K562 (cell line): Measurements from ENCODE around the gene MATCAP1.

Source experiments
- ATF3 ChIP-seq, 2 experiments: fragments of 450-650 bp in 1 of 2; sonication (generic) in 1 of 2; formaldehyde crosslinking in 1 of 2; IDR thresholded peaks in 1 of 2; conservative IDR thresholded peaks in 1 of 2; 2 replicates each; pipeline versions ENCODE4 v1.6.1 to v1.8.1; 2016 to 2023; ENCODE audit warnings: mild to moderate bottlenecking in 2 of 2, moderate library complexity in 2 of 2, inconsistent platforms in 1 of 2, missing genetic modification reagents in 1 of 2
- CBX3 ChIP-seq, 2 experiments: IDR thresholded peaks; 1 replicate in 1 of 2; 2 replicates in 1 of 2; pipeline ENCODE4 v1.6.1; 2012; ENCODE audit warnings: inconsistent platforms in 2 of 2, low read length in 2 of 2, borderline replicate concordance in 1 of 2, control low read depth in 1 of 2
- MAX ChIP-seq: sonication (generic); formaldehyde crosslinking; IDR thresholded peaks from 2 replicates; pipeline ENCODE4 v1.9.0; 2022; ENCODE audit warnings: mild to moderate bottlenecking, missing genetic modification reagents
- MBD1 ChIP-seq: fragments of 250-450 bp; sonication (Bioruptor Pico); IDR thresholded peaks from 2 replicates; pipeline ENCODE4 v1.8.0; 2022; ENCODE audit warnings: inconsistent platforms
- RFX7 ChIP-seq: fragments of 250-450 bp; sonication (Bioruptor Pico); IDR thresholded peaks from 2 replicates; pipeline ENCODE4 v1.5.1; 2021; ENCODE audit warnings: mild to moderate bottlenecking
- STAT6 ChIP-seq: sonication (generic); formaldehyde crosslinking; IDR thresholded peaks from 2 replicates; pipeline ENCODE4 v1.8.1; 2023; ENCODE audit warnings: mild to moderate bottlenecking, missing genetic modification reagents
- TCF7L2 ChIP-seq: fragments of 150-350 bp; IDR thresholded peaks from 2 replicates; pipeline ENCODE4 v1.6.1; 2016; ENCODE audit warnings: low read depth, mild to moderate bottlenecking, low read length, moderate library complexity
- U2AF1 ChIP-seq: fragments of 200-400 bp; formaldehyde crosslinking; optimal IDR thresholded peaks from 2 replicates; pipeline ENCODE3; 2017; ENCODE audit warnings: mild to moderate bottlenecking, low read depth, low read length, moderate library complexity
- XRCC5 ChIP-seq: fragments of 200-400 bp; formaldehyde crosslinking; IDR thresholded peaks from 2 replicates; pipeline ENCODE4 v1.6.1; 2017; ENCODE audit warnings: low read depth, mild to moderate bottlenecking, low read length
- ZKSCAN1 ChIP-seq: fragments of 150-350 bp; IDR thresholded peaks from 2 replicates; pipeline ENCODE4 v1.6.1; 2016; ENCODE audit warnings: low read depth, low read length
- ZNF778 ChIP-seq: fragments of 450-650 bp; formaldehyde crosslinking; IDR thresholded peaks from 2 replicates; pipeline ENCODE4 v1.4.0; 2020; ENCODE audit warnings: mild to moderate bottlenecking, moderate library complexity
- TF ChIP-seq, protein P1 (sequence below): fragments of 250-450 bp; sonication (Bioruptor Pico); IDR thresholded peaks from 2 replicates; pipeline ENCODE4 v1.5.0; 2021
- TF ChIP-seq, protein P2 (sequence below), 3 experiments: IDR thresholded peaks in 2 of 3; conservative IDR thresholded peaks in 1 of 3; 2 replicates each; pipeline ENCODE4 v1.5.1; 2011 to 2012; ENCODE audit warnings: low read length in 3 of 3, mild to moderate bottlenecking in 3 of 3, control low read depth in 2 of 3, improper control_type of control experiment in 1 of 3, inconsistent platforms in 1 of 3, low read depth in 1 of 3, mixed read lengths in 1 of 3, moderate library complexity in 1 of 3; ENCODE audit not compliant: insufficient read depth in 2 of 3

DNA sequence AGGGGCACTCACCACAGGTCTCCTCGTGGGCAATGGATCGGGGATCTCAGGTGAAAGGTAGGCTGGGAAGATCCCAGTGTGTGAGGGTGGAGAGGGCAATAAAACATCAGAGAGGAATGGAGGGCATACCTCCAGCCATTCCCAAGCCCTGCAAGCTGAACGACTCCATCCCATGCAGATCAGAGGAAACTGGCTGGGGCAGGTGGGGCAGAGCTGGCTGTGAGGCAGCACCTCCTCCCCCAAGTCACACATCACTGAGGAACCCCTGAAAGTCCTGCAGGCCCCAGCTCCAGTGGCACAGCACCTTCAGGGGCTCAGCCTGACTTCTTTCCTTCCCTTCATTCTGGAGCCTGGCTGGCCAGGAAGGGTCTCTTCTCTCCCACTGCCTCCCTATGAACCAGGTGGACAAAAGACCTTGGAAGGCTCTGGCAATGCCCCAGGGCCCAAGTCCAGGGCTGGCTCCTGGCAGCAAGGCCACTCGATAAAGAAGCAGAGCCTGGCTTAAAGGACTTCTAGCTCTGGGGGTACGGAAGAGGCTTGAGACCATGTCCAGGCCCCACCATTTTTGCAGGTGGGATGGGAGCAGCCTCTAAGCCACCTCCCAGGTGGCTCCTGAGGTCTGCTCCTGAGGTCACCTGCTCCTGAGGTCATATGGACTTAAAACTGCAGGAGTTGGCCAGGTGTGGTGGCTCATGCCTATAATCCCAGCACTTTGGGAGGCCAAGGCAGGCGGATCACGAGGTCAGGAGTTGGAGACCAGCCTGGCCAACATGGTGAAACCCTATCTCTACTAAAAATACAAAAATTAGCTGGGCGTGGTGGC lies 29.6 kb upstream of the MATCAP1 start:
- TF ChIP-seq ZKSCAN1 (no peak), STAT6 (CRISPR knock-in tag) (no peak), U2AF1 (no peak), ZNF778 (CRISPR knock-in tag) (no peak), ATF3 (IDR thresholded peaks at IDR 0.05) (no peak), ATF3 (CRISPR knock-in tag; conservative IDR thresholded peaks at IDR 0.05) (no peak), CBX3 (IDR thresholded peaks at IDR 0.05; ENCODE audit: borderline replicate concordance in 1 of 2, low read length in 2 of 2) (no peak), RFX7 (CRISPR knock-in tag) (no peak), MBD1 (CRISPR knock-in tag) (no peak), TCF7L2 (no peak), XRCC5 (no peak), MAX (CRISPR knock-in tag) (no peak)
- TF ChIP-seq, protein P1, sequence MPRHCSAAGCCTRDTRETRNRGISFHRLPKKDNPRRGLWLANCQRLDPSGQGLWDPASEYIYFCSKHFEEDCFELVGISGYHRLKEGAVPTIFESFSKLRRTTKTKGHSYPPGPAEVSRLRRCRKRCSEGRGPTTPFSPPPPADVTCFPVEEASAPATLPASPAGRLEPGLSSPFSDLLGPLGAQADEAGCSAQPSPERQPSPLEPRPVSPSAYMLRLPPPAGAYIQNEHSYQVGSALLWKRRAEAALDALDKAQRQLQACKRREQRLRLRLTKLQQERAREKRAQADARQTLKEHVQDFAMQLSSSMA: no peak
- TF ChIP-seq, protein P2, sequence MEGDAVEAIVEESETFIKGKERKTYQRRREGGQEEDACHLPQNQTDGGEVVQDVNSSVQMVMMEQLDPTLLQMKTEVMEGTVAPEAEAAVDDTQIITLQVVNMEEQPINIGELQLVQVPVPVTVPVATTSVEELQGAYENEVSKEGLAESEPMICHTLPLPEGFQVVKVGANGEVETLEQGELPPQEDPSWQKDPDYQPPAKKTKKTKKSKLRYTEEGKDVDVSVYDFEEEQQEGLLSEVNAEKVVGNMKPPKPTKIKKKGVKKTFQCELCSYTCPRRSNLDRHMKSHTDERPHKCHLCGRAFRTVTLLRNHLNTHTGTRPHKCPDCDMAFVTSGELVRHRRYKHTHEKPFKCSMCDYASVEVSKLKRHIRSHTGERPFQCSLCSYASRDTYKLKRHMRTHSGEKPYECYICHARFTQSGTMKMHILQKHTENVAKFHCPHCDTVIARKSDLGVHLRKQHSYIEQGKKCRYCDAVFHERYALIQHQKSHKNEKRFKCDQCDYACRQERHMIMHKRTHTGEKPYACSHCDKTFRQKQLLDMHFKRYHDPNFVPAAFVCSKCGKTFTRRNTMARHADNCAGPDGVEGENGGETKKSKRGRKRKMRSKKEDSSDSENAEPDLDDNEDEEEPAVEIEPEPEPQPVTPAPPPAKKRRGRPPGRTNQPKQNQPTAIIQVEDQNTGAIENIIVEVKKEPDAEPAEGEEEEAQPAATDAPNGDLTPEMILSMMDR (IDR thresholded peaks at IDR 0.05 in 2 of 3, conservative IDR thresholded peaks at IDR 0.05 in 1 of 3; ENCODE audit: insufficient read depth in 2 of 3, low read depth in 1 of 3, low read length in 3 of 3): no peak
